GM19395 (cell line): ENCODE results near the gene BLTP2.
"Not testable (repeated sequence)": the region's sequence is repeated elsewhere in the genome, so short reads cannot be mapped to it uniquely, and the experiment has no call there.

ENCODE experiments used
- ATAC-seq: cut with Tn5 transposase; IDR thresholded peaks from one replicate; pipeline ENCODE4 v1.9.1; 2021; ENCODE audit warnings: mild to moderate bottlenecking, moderate library complexity; ENCODE audit not compliant: unreplicated experiment

The BLTP2 gene

GRCh38 chr17:28648698-28649097, 3.7 kb upstream of the BLTP2 start:
- ATAC-seq = no peak

DNA sequence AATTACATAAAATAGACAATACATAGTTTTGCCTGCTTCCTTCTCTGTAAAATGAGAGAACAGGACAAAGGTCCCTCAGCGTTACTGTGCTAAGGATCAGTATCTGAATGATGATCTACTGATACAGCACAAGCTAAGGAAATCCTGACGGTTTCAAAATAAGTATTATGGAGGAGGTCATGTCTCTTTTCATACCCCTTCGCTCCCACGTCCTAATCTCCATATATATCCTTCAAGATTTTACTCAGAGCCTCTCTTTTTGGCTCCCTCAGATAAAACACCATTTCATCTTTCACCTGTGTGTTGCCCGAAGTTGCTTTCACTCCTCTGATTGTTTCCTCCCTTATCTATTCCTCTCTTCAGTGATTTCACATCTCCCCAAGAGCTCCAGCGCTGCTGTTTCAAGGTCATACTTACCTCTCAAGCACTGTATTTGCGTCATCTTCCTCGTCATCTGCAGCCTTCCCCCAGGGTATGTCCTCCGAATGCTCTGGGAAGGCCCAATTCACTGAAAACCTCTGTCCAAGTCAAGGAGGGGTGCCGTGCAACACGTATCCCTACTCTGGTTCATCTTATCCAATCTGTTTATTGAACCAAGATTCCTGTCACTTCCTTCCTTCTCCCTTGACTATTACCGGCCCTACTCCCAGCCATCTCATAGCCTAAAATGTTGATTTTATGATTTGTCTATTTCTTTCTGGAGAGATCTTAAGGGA, 1.2 kb upstream of the BLTP2 start:
- no peak for ATAC-seq

- no peak for ATAC-seq
Measured at GRCh38 chr17:28645576-28645939, 600 bp upstream of the BLTP2 start.

GRCh38 chr17:28643983-28644786, 773 bp downstream of the BLTP2 start:
- no peak for ATAC-seq

- no peak for ATAC-seq
Measured at GRCh38 chr17:28641579-28641978, 3.4 kb downstream of the BLTP2 start.

DNA sequence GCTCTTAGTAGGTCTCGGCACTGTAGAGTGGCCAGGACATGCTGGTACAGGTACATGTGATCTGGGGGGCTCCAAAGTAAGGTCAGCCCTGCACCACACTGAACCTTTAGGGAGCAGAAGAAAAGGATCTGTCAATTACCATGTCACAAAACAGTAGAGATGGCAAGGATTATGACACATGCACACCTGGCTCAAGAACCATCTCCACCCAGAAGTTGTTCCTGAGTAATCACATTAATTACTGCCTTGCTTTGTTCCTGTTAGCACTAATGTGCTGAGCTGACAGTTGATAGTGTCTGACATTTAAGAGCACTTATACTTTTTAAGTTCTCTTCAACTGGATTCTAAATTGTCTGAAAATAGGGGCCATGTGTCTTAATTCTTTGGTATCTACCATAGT, 9.5 kb downstream of the BLTP2 start:
- no peak for ATAC-seq

GRCh38 chr17:28634206-28634865, 10.6 kb downstream of the BLTP2 start:
- ATAC-seq = no peak

GRCh38 chr17:28626818-28627217, 18.1 kb downstream of the BLTP2 start:
- ATAC-seq = no peak

GRCh38 chr17:28624148-28624547, 20.8 kb downstream of the BLTP2 start:
- no peak for ATAC-seq

GRCh38 chr17:28623696-28624095, 21.3 kb downstream of the BLTP2 start:
- no peak for ATAC-seq

- no peak for ATAC-seq
Measured at GRCh38 chr17:28622186-28622585, 22.8 kb downstream of the BLTP2 start.

DNA sequence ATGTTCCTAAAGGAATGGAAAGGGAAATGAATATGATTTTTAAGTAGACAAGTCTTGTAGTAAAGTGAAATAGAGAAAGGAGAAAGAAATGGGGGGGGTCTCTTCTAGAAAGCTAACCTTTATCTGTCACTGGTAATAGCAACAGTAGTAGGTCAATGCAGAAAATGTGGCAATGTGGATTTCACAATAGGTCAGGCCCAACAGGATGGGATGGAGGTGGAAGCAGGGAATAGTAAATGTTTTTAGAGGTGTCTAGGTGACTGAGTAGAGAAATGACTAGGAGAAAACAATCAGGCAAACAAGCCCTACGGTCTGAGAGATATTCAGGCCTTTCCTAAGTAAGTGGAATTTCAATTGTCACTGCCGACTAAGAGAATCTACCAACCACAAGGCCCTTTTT, 24.9 kb downstream of the BLTP2 start:
- no peak for ATAC-seq

DNA sequence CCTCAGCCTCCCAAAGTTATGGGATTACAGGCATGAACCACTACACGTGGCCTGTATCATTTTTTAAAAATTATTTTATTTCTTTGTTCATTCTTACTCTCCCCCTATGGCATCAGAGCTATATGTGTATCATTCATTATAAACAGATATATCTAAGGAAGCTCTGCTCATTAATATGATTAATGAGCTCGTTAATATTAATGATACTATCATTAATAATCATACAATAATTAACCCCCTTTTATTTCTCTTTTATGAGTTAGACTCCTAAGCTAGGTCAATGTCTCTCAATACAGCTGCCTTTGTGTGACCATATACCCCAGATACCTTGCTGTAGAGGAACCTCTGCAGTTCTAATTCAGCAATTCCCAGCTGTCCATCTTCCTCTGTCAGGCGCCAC, 26.5 kb downstream of the BLTP2 start:
- ATAC-seq = no peak

DNA sequence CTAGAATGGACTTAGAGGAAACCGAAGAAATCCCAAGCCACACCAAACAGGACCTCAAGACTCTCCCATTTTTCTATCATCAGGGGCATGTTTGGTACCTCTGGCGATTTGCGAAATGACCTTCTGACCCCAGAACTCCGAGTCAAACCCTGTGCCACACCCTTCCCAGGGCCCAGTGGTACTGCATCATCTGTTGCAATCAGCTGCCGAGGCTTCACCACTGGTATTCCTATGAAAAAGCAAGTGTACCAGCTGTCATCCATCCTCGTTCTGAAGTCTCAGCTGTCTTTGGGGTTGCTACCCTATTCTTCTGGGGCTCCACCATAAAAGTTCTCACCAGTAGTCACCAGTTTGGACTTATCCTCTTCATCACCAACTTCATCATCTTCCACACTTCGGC, 28.7 kb downstream of the BLTP2 start:
- no peak for ATAC-seq

DNA sequence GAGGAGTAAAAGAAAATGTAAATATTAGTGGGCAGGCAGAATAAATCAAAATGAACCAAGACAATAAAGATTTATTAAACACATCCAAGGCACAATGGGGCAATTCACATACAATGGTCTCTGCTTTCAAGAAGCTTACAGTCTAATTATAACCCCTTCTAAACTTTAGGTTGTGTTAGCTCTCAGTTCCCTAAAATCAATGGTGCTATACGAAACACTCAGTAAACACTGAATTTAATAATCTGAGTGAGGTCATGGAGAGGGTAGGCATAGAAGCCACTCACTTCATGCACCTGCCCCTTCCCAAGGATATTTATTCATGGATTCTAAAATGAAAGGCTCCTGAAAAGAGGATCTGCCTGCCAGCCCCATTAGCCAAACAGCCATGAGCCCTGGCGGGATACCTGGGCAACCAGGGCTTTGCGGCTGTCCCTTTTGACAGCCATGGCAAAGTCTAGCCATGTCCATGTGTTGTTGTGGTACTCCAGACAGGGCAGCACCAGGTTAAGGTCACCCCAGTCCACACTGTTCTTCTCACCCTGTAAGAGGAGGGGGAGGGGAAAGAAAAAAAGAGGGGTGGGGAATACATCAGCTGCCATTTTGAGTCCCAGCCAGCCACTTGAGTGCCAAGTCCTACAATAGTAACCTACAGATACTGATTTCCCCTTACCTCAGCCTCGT, 29.6 kb downstream of the BLTP2 start:
- no peak for ATAC-seq

DNA sequence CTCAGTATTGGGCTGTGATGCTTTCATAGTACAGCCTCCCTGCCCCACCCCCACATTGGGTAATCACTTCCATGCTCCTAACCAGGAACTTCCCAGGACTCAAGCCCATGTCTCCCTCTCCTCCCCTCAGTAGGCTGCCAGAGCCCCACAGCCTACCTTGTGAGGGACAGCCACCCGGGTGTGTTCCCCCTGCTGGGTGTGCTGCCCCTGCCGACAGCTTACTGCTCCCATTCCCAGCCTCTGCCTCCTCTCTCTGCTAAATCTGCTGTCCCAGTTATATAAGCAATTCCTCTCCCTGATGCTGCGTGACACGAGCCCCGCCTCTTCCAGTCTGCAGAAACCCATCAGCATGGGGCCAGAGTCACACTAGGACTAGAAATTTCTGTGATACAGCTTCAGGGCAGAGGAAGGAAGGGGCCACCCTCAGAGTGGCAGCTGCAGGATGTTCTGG, 31.0 kb downstream of the BLTP2 start, which contains the start of gene RSKR:
RSKR (minus strand) TSS at position 255 of the 451 bp plus-strand sequence; CDS start at position 231, 24 bp downstream.
- no peak for ATAC-seq

- ATAC-seq = no peak
Measured at GRCh38 chr17:28612936-28613872, 31.8 kb downstream of the BLTP2 start.

GRCh38 chr17:28612531-28612930, 32.4 kb downstream of the BLTP2 start:
- no peak for ATAC-seq

DNA sequence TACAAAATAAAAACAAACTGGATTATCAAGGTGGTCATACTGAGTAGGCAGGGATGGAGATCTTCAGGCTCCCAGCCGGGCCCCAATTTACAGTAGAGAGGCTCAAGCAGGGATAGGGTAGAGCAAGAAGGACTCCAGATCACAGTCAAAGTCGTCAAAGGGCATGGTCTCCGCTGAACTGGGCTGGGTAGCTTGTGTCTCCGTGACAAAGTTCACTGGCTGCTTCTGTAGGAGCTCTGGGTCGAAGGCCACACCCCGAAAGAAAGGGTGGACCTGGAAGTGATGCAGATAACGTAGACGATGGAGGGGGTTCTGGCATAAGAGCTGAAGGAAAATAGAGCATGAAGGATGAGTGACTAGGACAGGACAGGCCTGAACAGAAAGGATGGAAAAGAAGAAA, 34.6 kb downstream of the BLTP2 start:
- no peak for ATAC-seq

GRCh38 chr17:28604031-28604430, 40.9 kb downstream of the BLTP2 start:
- not testable (repeated sequence) for ATAC-seq
